ENCODE data around the gene GSTA4.

GSTA4 gene

DNA sequence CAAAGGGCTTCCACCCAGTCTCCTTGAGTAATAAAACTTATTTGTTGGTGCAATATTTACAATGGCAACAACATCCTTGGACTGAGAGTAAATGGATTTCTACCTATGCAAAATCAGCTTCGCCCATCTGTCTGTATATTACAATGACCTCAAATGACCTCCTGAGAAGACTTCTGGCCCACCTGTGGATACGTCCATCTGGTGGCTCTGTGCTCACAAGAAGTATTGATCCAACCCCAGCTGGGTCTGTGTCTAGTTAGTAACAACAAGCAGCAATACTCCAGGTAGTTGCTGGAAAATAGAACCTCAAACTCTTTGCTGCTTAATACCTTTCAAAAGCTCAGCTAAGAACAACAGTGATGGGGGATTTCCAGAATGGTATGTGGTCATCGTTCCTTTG is 34.7 kb upstream of the GSTA4 start:
- Histone ChIP-seq H3K9ac (ENCODE audit: low read length) (no peak overlapping the region), H3K4me1 (ENCODE audit: low read length) (peaks cover 5% of the 10 kb centered on the region; the same call in 1 of the 2 replicates), H4K20me1 (ENCODE audit: insufficient read depth, low read length) (no peaks in the 10 kb centered on the region), H3K79me2 (ENCODE audit: low read length) (no peaks in the 10 kb centered on the region), H3K4me2 (ENCODE audit: low read length) (no peak overlapping the region), H2AFZ (ENCODE audit: low read depth, low read length) (no peak overlapping the region), H3K9me3 (ENCODE audit: insufficient read depth, low read length) (no peaks in the 10 kb centered on the region), H3K27ac (ENCODE audit: low read length) (no peak overlapping the region), H3K36me3 (replicated peaks; ENCODE audit: low read depth, low read length) (peaks cover 5% of the 10 kb centered on the region), H3K27me3 (ENCODE audit: low read depth, low read length) (no peaks in the 10 kb centered on the region), H3K4me3 (ENCODE audit: low read length) (no peak overlapping the region)
- TF ChIP-seq, protein P1, sequence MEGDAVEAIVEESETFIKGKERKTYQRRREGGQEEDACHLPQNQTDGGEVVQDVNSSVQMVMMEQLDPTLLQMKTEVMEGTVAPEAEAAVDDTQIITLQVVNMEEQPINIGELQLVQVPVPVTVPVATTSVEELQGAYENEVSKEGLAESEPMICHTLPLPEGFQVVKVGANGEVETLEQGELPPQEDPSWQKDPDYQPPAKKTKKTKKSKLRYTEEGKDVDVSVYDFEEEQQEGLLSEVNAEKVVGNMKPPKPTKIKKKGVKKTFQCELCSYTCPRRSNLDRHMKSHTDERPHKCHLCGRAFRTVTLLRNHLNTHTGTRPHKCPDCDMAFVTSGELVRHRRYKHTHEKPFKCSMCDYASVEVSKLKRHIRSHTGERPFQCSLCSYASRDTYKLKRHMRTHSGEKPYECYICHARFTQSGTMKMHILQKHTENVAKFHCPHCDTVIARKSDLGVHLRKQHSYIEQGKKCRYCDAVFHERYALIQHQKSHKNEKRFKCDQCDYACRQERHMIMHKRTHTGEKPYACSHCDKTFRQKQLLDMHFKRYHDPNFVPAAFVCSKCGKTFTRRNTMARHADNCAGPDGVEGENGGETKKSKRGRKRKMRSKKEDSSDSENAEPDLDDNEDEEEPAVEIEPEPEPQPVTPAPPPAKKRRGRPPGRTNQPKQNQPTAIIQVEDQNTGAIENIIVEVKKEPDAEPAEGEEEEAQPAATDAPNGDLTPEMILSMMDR (IDR thresholded peaks at IDR 0.05; ENCODE audit: low read depth, low read length), result no peak
- no peak for TF ChIP-seq EZH2phosphoT487 (IDR thresholded peaks at IDR 0.05; ENCODE audit: low read depth)

DNA sequence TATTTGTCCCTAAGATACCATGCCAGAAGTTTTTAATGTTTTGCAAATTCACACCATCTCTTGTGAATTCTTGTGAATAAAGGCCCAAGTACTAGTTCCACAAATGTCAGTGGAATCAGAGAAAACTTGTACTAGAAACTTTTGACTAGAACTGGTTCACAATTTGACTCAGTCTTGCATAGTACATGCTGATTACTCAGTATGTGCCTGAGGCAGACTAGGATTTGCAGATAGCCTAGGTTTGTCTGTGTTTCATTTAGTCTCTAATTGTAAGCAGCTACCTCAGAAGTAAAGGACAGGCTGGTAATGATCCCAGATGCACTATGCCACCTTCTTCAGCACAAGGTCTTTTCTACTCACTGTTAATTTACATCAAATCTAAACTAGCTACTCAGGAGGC is 34.2 kb upstream of the GSTA4 start:
- Histone ChIP-seq H3K79me2 (ENCODE audit: low read length) (no peaks in the 10 kb centered on the region), H3K36me3 (replicated peaks; ENCODE audit: low read depth, low read length) (peaks cover 7% of the 10 kb centered on the region), H3K9ac (ENCODE audit: low read length) (no peak overlapping the region), H3K4me3 (ENCODE audit: low read length) (no peak overlapping the region), H2AFZ (ENCODE audit: low read depth, low read length) (no peak overlapping the region), H3K27me3 (ENCODE audit: low read depth, low read length) (no peaks in the 10 kb centered on the region), H4K20me1 (ENCODE audit: insufficient read depth, low read length) (no peaks in the 10 kb centered on the region), H3K4me1 (ENCODE audit: low read length) (peaks cover 5% of the 10 kb centered on the region; the same call in 1 of the 2 replicates), H3K27ac (ENCODE audit: low read length) (no peak overlapping the region), H3K4me2 (ENCODE audit: low read length) (no peak overlapping the region), H3K9me3 (ENCODE audit: insufficient read depth, low read length) (no peaks in the 10 kb centered on the region)
- no peak for TF ChIP-seq EZH2phosphoT487 (IDR thresholded peaks at IDR 0.05; ENCODE audit: low read depth)
- TF ChIP-seq, protein P1 (IDR thresholded peaks at IDR 0.05; ENCODE audit: low read depth, low read length), result no peak

DNA sequence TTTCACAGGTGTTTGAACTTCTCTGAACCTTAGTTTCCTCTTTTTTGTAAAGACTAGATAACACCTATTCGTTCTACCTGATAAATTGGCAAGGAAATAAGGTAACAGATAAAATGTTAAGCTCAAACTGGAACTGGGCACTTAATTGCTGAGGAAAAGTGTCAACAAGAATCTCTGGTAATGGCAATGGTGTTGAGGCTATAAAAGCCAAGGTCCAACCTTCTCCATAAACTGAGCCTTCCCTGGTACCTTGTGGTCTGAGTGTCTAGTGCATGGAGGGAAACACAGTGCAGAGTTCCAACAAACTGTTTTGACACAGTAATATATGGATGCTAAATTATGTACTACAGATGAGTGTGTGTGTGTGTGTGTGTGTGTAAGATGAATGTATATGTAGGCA is 33.4 kb upstream of the GSTA4 start:
- H3K27ac ChIP-seq (ENCODE audit: low read length), result no peak overlapping the region
- H3K27me3 ChIP-seq (ENCODE audit: low read depth, low read length), result no peaks in the 10 kb centered on the region
- no peaks in the 10 kb centered on the region for H3K9me3 ChIP-seq (ENCODE audit: insufficient read depth, low read length)
- TF ChIP-seq EZH2phosphoT487 (IDR thresholded peaks at IDR 0.05; ENCODE audit: low read depth), result no peak
- TF ChIP-seq, protein P1 (IDR thresholded peaks at IDR 0.05; ENCODE audit: low read depth, low read length), result no peak
- H3K4me2 ChIP-seq (ENCODE audit: low read length), result no peak overlapping the region
- H3K36me3 ChIP-seq (replicated peaks; ENCODE audit: low read depth, low read length), result peaks cover 9% of the 10 kb centered on the region
- no peak overlapping the region for H2AFZ ChIP-seq (ENCODE audit: low read depth, low read length)
- H3K4me1 ChIP-seq (ENCODE audit: low read length), result peaks cover 5% of the 10 kb centered on the region; the same call in 1 of the 2 replicates
- H4K20me1 ChIP-seq (ENCODE audit: insufficient read depth, low read length), result no peaks in the 10 kb centered on the region
- H3K4me3 ChIP-seq (ENCODE audit: low read length), result no peak overlapping the region
- H3K79me2 ChIP-seq (ENCODE audit: low read length), result no peaks in the 10 kb centered on the region
- no peak overlapping the region for H3K9ac ChIP-seq (ENCODE audit: low read length)

DNA sequence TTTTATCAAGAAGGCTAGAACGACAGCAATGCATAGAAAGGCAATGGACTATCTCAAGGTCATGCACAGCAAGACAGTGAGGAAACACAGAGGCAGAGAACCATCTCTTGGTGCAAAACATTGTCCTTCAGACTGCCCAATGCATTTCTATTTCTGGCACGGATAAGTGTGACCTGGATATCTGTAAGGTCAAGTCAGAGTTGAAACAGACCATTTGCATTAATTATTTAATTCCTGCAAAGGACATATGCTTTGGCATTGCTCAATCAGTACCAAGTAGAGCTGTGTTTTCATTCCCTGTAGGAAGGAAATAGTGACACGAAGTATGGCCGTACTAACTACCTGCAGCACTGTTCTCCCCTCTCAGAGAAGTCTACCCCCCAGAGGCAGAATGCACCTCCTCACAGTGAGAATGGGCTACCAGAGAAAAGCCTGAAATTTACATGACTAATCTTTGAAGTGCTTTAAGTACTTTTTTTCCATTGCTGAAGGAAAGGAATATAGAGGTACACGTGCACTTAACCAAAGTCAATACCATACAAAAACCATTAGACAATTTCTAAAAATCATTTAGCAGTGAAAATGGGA is 32.1 kb upstream of the GSTA4 start:
- peaks cover 9% of the 10 kb centered on the region for H3K36me3 ChIP-seq (replicated peaks; ENCODE audit: low read depth, low read length)

More for the DNA sequence above, 32.1 kb upstream of the GSTA4 start:
- no peak overlapping the region for H3K9ac ChIP-seq (ENCODE audit: low read length)
- H3K4me3 ChIP-seq (ENCODE audit: low read length), result no peak overlapping the region
- H4K20me1 ChIP-seq (ENCODE audit: insufficient read depth, low read length), result no peaks in the 10 kb centered on the region
- H3K9me3 ChIP-seq (ENCODE audit: insufficient read depth, low read length), result no peaks in the 10 kb centered on the region
- peaks cover 5% of the 10 kb centered on the region; the same call in 1 of the 2 replicates for H3K4me1 ChIP-seq (ENCODE audit: low read length)
- H3K79me2 ChIP-seq (ENCODE audit: low read length), result no peaks in the 10 kb centered on the region
- H2AFZ ChIP-seq (ENCODE audit: low read depth, low read length), result no peak overlapping the region
- no peak overlapping the region for H3K27ac ChIP-seq (ENCODE audit: low read length)
- TF ChIP-seq, protein P1 (IDR thresholded peaks at IDR 0.05; ENCODE audit: low read depth, low read length), result no peak
- no peak for TF ChIP-seq EZH2phosphoT487 (IDR thresholded peaks at IDR 0.05; ENCODE audit: low read depth)
- no peaks in the 10 kb centered on the region for H3K27me3 ChIP-seq (ENCODE audit: low read depth, low read length)
- no peak overlapping the region for H3K4me2 ChIP-seq (ENCODE audit: low read length)
